IMR-90 (cell line): ENCODE results near the gene PTPRN2. TPM values are rescaled to one million over a fixed set of nuclear protein-coding genes. Genes with fewer than 3 reads are reported as not detected.

Source experiments
- ATAC-seq: fragments of 200-7000 bp; cut with Tn5 transposase; 2 replicates; pipeline ENCODE4 v1.9.1; 2020; ENCODE audit warnings: low read depth, mild to moderate bottlenecking, moderate library complexity
- BruUV-seq: library from RNA; stranded (reverse); fragments of 400-500 nt; replicated peaks from 2 replicates; lab custom pipeline; 2021; lab: Mats Ljungman, UMichigan
- CTCF ChIA-PET: fragments of 300-600 bp; formaldehyde crosslinking; extraction: SDS; loops from one replicate; lab custom pipeline; 2021; ENCODE audit warnings: antibody characterized with exemption; lab: Yijun Ruan, JAX
- POLR2A ChIA-PET: fragments of 300-600 bp; sonication (Branson Sonifier 250); formaldehyde crosslinking; loops from one replicate; lab custom pipeline; 2022; ENCODE audit warnings: antibody characterized with exemption; ENCODE audit not compliant: unreplicated experiment; lab: Charles Lee
- DNase-seq: peaks from one replicate; pipeline ENCODE4 v3.0.0; 2013
- H2AFZ ChIP-seq: replicated peaks from 2 replicates; pipeline ENCODE3; 2013; ENCODE audit warnings: low read length, mild to moderate bottlenecking; ENCODE audit not compliant: poor library complexity
- H2AK5ac ChIP-seq: 2 replicates; pipeline ENCODE4 v1.6.1; 2013; ENCODE audit warnings: low read depth, low read length, inconsistent platforms
- H2AK9ac ChIP-seq: replicated peaks from 2 replicates; pipeline ENCODE3; 2013; ENCODE audit warnings: mild to moderate bottlenecking, low read depth, low read length, moderate library complexity; ENCODE audit not compliant: poor library complexity
- H2BK120ac ChIP-seq: 2 replicates; pipeline ENCODE4 v1.6.1; 2013; ENCODE audit warnings: low read depth, low read length, inconsistent platforms
- H2BK15ac ChIP-seq: 3 replicates; pipeline ENCODE4 v1.6.1; 2013; ENCODE audit warnings: low read depth, low read length, inconsistent platforms
- H2BK20ac ChIP-seq: 2 replicates; pipeline ENCODE4 v1.6.1; 2013; ENCODE audit warnings: low read depth, mild to moderate bottlenecking, inconsistent platforms, low read length, moderate library complexity
- H2BK5ac ChIP-seq: 2 replicates; pipeline ENCODE4 v1.6.1; 2013; ENCODE audit warnings: mild to moderate bottlenecking, low read depth, low read length, inconsistent platforms; ENCODE audit not compliant: poor library complexity, severe bottlenecking
- H3K14ac ChIP-seq: replicated peaks from 2 replicates; pipeline ENCODE4 v1.6.1; 2013; ENCODE audit warnings: low read depth, low read length, inconsistent platforms
- H3K18ac ChIP-seq: 2 replicates; pipeline ENCODE4 v1.6.1; 2013; ENCODE audit warnings: low read depth, low read length, control low read depth
- H3K23ac ChIP-seq: 2 replicates; pipeline ENCODE4 v1.6.1; 2013; ENCODE audit warnings: low read depth, low read length, inconsistent platforms
- H3K27ac ChIP-seq: 2 replicates; pipeline ENCODE4 v1.5.1; 2013; ENCODE audit warnings: mild to moderate bottlenecking, control low read depth, low read length; ENCODE audit not compliant: insufficient read depth
- H3K27me3 ChIP-seq: 2 replicates; pipeline ENCODE4 v1.6.1; 2013; ENCODE audit warnings: low read length; ENCODE audit not compliant: control insufficient read depth, insufficient read depth
- H3K36me3 ChIP-seq: 2 replicates; pipeline ENCODE4 v1.6.1; 2013; ENCODE audit warnings: low read length, mixed read lengths; ENCODE audit not compliant: control insufficient read depth, insufficient read depth
- H3K4ac ChIP-seq: 2 replicates; pipeline ENCODE4 v1.6.1; 2013; ENCODE audit warnings: low read depth, low read length, inconsistent platforms
- H3K4me1 ChIP-seq: 2 replicates; pipeline ENCODE4 v1.6.1; 2013; ENCODE audit warnings: low read length, mixed read lengths; ENCODE audit not compliant: control insufficient read depth, insufficient read depth
- H3K4me2 ChIP-seq: 2 replicates; pipeline ENCODE4 v1.6.1; 2013; ENCODE audit warnings: low read depth, mild to moderate bottlenecking, control low read depth, low read length, moderate library complexity
- H3K4me3 ChIP-seq: 2 replicates; pipeline ENCODE4 v1.5.1; 2013; ENCODE audit warnings: low read depth, mild to moderate bottlenecking, control low read depth, low read length, moderate library complexity; ENCODE audit not compliant: insufficient read depth
- H3K56ac ChIP-seq: 2 replicates; pipeline ENCODE4 v1.6.1; 2013; ENCODE audit warnings: low read length, inconsistent platforms; ENCODE audit not compliant: insufficient read depth; ENCODE audit errors: extremely low read depth
- H3K79me1 ChIP-seq, 2 experiments: 2 replicates each; pipeline ENCODE4 v1.6.1; 2013; ENCODE audit warnings: low read length in 2 of 2, inconsistent platforms in 1 of 2, low read depth in 1 of 2
- H3K9ac ChIP-seq: 2 replicates; pipeline ENCODE4 v1.6.1; 2013; ENCODE audit warnings: low read depth, low read length, control low read depth
- H3K9me1 ChIP-seq: 2 replicates; pipeline ENCODE4 v1.6.1; 2013; ENCODE audit warnings: low read length, inconsistent platforms; ENCODE audit not compliant: insufficient read depth
- H3K9me3 ChIP-seq: 2 replicates; pipeline ENCODE4 v1.6.1; 2013; ENCODE audit warnings: low read length; ENCODE audit not compliant: control insufficient read depth, insufficient read depth
- H4K20me1 ChIP-seq: 2 replicates; pipeline ENCODE4 v1.6.1; 2013; ENCODE audit warnings: low read length, inconsistent platforms; ENCODE audit not compliant: insufficient read depth
- H4K5ac ChIP-seq: 2 replicates; pipeline ENCODE4 v1.6.1; 2013; ENCODE audit warnings: mild to moderate bottlenecking, low read depth, low read length, control low read depth
- H4K8ac ChIP-seq, 2 experiments: 2 replicates each; pipeline ENCODE4 v1.6.1; 2013; ENCODE audit warnings: low read depth in 2 of 2, low read length in 2 of 2, control low read depth in 1 of 2, inconsistent platforms in 1 of 2
- H4K91ac ChIP-seq: 2 replicates; pipeline ENCODE4 v1.6.1; 2013; ENCODE audit warnings: low read depth, low read length, inconsistent platforms; ENCODE audit not compliant: insufficient read depth
- BHLHE40 ChIP-seq: fragments of 150-350 bp; IDR thresholded peaks from 2 replicates; pipeline ENCODE4 v1.6.1; 2016; ENCODE audit warnings: mild to moderate bottlenecking, low read depth, low read length
- CEBPB ChIP-seq: IDR thresholded peaks from 2 replicates; pipeline ENCODE4 v1.6.1; 2012; ENCODE audit warnings: low read depth, low read length, improper control_type of control experiment
- CHD1 ChIP-seq: IDR thresholded peaks from 2 replicates; pipeline ENCODE4 v1.6.1; 2012; ENCODE audit warnings: low read depth, low read length, improper control_type of control experiment
- CTCF ChIP-seq: conservative IDR thresholded peaks from 2 replicates; pipeline ENCODE4 v1.5.1; 2012; ENCODE audit warnings: mild to moderate bottlenecking, low read depth, low read length, improper control_type of control experiment
- ELK1 ChIP-seq: fragments of 150-350 bp; IDR thresholded peaks from 2 replicates; pipeline ENCODE4 v1.6.1; 2016; ENCODE audit warnings: low read depth, mild to moderate bottlenecking, low read length, moderate library complexity, borderline replicate concordance
- FOS ChIP-seq: fragments of 150-350 bp; IDR thresholded peaks from 2 replicates; pipeline ENCODE4 v1.6.1; 2016; ENCODE audit warnings: low read depth, low read length
- MAFK ChIP-seq: IDR thresholded peaks from 2 replicates; pipeline ENCODE4 v1.6.1; 2012; ENCODE audit warnings: low read depth, low read length, improper control_type of control experiment
- MAZ ChIP-seq: IDR thresholded peaks from 2 replicates; pipeline ENCODE4 v1.6.1; 2012; ENCODE audit warnings: low read depth, mild to moderate bottlenecking, low read length, improper control_type of control experiment, moderate library complexity, borderline replicate concordance
- MXI1 ChIP-seq: IDR thresholded peaks from 2 replicates; pipeline ENCODE4 v1.6.1; 2012; ENCODE audit warnings: low read depth, mild to moderate bottlenecking, low read length, moderate library complexity, borderline replicate concordance
- POLR2A ChIP-seq: IDR thresholded peaks from 2 replicates; pipeline ENCODE4 v1.6.1; 2012; ENCODE audit warnings: mild to moderate bottlenecking, low read depth, low read length
- RAD21 ChIP-seq: IDR thresholded peaks from 2 replicates; pipeline ENCODE4 v1.6.1; 2012; ENCODE audit warnings: low read length, improper control_type of control experiment
- RCOR1 ChIP-seq: IDR thresholded peaks from 2 replicates; pipeline ENCODE4 v1.6.1; 2012; ENCODE audit warnings: mild to moderate bottlenecking, low read length, improper control_type of control experiment; ENCODE audit not compliant: insufficient replicate concordance
- RFX5 ChIP-seq: IDR thresholded peaks from 2 replicates; pipeline ENCODE4 v1.8.0; 2012; ENCODE audit warnings: low read depth, mild to moderate bottlenecking, low read length, moderate library complexity
- SMC3 ChIP-seq: fragments of 150-350 bp; IDR thresholded peaks from 2 replicates; pipeline ENCODE4 v1.6.1; 2016; ENCODE audit warnings: low read depth, mild to moderate bottlenecking, antibody characterized with exemption, low read length, moderate library complexity
- USF2 ChIP-seq: fragments of 150-350 bp; IDR thresholded peaks from 2 replicates; pipeline ENCODE4 v1.6.1; 2017; ENCODE audit warnings: mild to moderate bottlenecking, antibody characterized with exemption, low read length, low read depth
- WGBS, 2 experiments: methylation state at CpG; one replicate each; pipeline versions ENCODE4 v1.1.5 to v1.1.7; 2013; ENCODE audit warnings: missing lambda C conversion rate in 2 of 2; ENCODE audit not compliant: insufficient read length in 1 of 2; ENCODE audit errors: extremely low coverage in 2 of 2; 5-methylcytosine and 5-hydroxymethylcytosine counted together
- dilution Hi-C: fragments of 300-500 bp; cut with HindIII; formaldehyde crosslinking; loops from one replicate; pipeline ENCODE4 v1.14.3; 2018; ENCODE audit warnings: low sequenced_read_pairs; ENCODE audit not compliant: unreplicated experiment
- in situ Hi-C: fragments of 300-500 bp; cut with MboI; formaldehyde crosslinking; loops from 3 replicates; pipeline ENCODE4 v1.14.3; 2019; ENCODE audit warnings: low sequenced_read_pairs, inconsistent platforms, mixed read lengths
- intact Hi-C: fragments of 100-400 bp; cut with micrococcal nuclease; formaldehyde crosslinking; loops from 2 replicates; pipeline ENCODE4 v1.10.0; 2022
- polyA plus RNA-seq, 3 experiments: library from polyadenylated mRNA; depleted of rRNA; stranded (reverse); fragments of >200 nt; gene quantifications; 2 replicates each; pipeline ENCODE4 v1.2.3, GENCODE V29; 2012; ENCODE audit warnings: low replicate concordance in 1 of 3
- total RNA-seq: library from RNA; depleted of rRNA; stranded (reverse); fragments of >200 nt; gene quantifications from 2 replicates; pipeline ENCODE4 v1.2.3, GENCODE V29; 2012

The PTPRN2 gene
- total and polyA plus RNA-seq, 2 of the 4 experiments (the other 2 are of a cell fraction), result 0.03 TPM; not detected in 1

GRCh38 chr7:157975401-157976372 is 611.9 kb downstream of the PTPRN2 start:
- H4K20me1 ChIP-seq, result no peaks in the 10 kb centered on the region
- H3K79me1 ChIP-seq, result no peaks in the 10 kb centered on the region
- no peak overlapping the region for H2BK120ac ChIP-seq
- H4K5ac ChIP-seq, result no peak overlapping the region
- intact Hi-C loops (no loop called here), dilution Hi-C loops (no loop called here), in situ Hi-C loops (no loop called here)
- no TSS peak for BruUV-seq
- H3K4me3 ChIP-seq, result no peak overlapping the region
- CTCF ChIA-PET, result no interaction called here
- H3K27me3 ChIP-seq, result no peaks in the 10 kb centered on the region
- no peak overlapping the region for H4K8ac ChIP-seq
- no peak overlapping the region for H2AK9ac ChIP-seq
- no peak overlapping the region for H3K23ac ChIP-seq
- WGBS, 2 experiments, result 60% methylated on average over 7 of the region's 21 CpGs; no CpG with 5 or more reads in 1 of the 2 experiments
- H4K91ac ChIP-seq, result no peak overlapping the region
- H3K4me1 ChIP-seq, result no peaks in the 10 kb centered on the region
- ATAC-seq (no peak), DNase-seq (no peak)
- no peak overlapping the region for H2AFZ ChIP-seq
- POLR2A ChIA-PET, result no interaction called here
- H3K9me3 ChIP-seq, result peaks cover 47% of the 10 kb centered on the region
- H3K4me2 ChIP-seq, result no peak overlapping the region
- no peak overlapping the region for H3K4ac ChIP-seq
- H3K9ac ChIP-seq, result no peak overlapping the region
- no peak overlapping the region for H2AK5ac ChIP-seq
- H3K14ac ChIP-seq, result no peak overlapping the region
- H3K56ac ChIP-seq, result no peak overlapping the region
- no peak overlapping the region for H2BK15ac ChIP-seq
- no peak overlapping the region for H2BK20ac ChIP-seq
- H3K27ac ChIP-seq, result no peak overlapping the region
- no peaks in the 10 kb centered on the region for H3K9me1 ChIP-seq
- no peaks in the 10 kb centered on the region for H3K36me3 ChIP-seq
- H2BK5ac ChIP-seq, result no peak overlapping the region
- H3K18ac ChIP-seq, result no peak overlapping the region
- TF ChIP-seq CTCF (no peak), POLR2A (no peak), RCOR1 (no peak), CEBPB (no peak), FOS (no peak), SMC3 (no peak), USF2 (no peak), MAZ (no peak), RFX5 (no peak), RAD21 (no peak), MXI1 (no peak), ELK1 (no peak), BHLHE40 (no peak), CHD1 (no peak), MAFK (no peak)
